ENCODE data around the gene SYCN.

Gene SYCN

DNA sequence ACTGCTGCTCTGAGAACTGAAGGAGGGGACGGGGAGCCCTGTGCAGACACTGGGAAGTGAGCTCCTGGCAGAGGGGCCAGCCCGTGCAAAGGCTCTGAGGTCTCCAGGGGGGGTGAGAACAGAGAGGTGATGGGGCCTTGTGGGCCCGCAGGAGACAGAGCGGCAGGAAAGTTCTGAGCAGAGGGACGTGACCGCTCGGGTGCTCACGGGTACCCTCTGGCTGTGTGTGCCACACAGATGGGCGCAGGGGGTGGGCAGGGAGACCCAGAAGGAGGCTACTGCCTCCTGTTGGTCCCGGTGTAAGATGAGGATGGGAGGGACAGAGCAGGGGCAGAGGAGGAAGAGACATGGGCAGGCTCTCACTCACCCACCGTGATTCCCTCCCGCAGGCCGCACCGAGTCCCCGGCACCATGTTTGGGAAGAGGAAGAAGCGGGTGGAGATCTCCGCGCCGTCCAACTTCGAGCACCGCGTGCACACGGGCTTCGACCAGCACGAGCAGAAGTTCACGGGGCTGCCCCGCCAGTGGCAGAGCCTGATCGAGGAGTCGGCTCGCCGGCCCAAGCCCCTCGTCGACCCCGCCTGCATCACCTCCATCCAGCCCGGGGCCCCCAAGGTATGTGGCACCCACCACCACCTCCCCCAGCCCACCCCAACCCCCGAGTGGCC lies 34.8 kb downstream of the SYCN start:
- no peak for DNase-seq

DNA sequence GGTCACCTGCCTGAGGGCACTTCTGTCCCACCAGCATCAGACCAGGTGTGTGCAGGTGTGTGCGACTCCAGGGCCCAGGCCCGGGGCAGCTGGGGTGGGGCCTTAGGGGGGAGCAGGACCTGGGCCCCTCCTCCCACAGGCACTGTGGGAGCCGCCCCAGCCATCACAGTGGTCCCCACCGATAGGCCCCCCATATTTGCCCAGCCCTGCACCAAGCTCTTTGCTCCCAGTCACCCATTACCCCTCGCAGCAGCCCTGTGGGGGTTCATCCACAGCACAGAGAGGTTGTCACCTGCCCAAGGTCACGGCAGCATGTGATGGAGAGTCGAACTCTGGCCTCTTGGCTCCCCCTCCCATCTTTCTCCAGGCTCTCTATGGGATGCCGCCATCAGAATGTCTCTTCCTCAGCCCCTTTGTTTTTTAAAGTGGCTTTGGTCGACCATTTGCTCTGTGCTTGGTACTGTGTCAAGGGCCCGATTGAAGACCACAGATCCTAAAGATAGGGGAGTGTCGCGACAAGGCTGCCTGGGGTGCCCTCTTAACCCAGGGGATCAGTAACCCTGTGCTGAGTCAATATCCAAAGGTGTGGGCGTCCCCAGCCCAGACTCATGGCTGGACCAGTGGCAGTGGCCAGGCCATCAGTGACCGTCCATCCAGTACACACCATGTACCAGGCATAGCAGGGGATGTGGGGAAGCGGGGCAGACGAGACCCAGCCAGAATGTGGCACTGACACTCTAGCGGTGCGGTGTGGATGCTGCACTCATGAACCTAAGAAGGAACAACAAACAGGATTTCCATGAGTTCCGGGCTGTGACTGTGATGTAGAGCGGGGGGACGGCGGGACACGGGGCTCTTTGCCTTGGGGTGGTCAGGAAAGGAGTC lies 35.6 kb downstream of the SYCN start:
- DNase-seq: no peak

- no peak for DNase-seq
These were observed 36.4 kb downstream of the SYCN start for GRCh38 chr19:39167461-39168257.

DNA sequence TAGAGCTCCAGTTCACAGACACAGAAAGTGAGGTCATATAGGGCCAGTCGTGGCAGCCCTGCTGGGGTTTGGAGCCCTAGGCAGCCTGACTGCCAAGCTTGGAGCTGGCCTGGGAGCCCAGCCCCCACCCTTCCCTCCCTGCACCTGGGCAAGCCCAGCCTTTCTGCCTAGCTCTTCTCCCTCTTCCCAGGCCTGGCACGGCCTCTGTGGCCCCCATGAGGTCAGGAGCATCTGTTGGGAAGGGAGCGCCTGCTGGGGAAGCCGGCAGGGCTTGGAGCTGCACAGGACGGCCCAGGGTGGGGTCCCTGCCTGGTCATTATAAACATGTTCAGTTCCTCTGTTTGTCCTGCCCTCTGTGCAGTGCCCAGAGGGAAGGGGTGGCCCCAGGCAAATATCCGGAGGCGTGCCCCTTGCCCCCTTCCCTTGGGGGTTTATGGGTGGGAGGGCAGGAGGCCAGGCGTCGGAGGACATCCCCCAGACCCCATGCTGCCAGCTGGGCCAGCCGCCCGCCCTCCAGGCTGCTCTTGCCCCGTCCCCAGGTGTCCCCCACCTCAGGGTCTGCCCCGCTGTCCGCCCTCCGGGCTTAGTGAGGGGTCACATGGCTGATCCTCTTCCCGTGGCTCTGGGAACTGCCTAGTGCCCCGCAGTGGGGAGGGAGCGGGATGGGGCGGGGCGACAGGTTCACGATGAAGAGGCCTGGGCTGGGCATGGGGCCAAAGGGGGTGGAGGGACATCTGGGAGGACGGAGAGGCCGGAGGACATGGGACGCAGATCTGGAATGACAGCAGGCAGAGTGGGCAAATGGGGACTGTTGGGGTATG lies 37.3 kb downstream of the SYCN start:
- no peak for DNase-seq

DNA sequence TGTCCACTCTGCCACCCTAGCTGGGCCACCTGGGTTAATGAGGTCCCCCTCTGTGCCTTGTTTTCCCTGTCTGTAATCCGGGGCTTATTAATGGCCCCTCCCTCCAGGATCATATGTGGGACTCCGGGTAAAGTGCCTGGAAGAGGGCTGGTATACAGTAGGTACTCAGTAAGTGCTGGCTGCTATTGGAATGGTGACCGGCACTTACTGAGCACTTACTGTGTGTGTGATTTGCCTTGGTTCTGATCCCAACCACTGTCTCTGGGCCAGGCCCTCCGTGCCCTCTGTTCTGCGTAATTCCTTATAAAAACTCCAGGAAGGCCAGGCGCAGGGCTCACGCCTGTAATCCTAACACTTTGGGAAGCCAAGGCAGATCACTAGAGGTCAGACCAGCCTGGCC lies 38.2 kb downstream of the SYCN start:
- DNase-seq: no peak

DNA sequence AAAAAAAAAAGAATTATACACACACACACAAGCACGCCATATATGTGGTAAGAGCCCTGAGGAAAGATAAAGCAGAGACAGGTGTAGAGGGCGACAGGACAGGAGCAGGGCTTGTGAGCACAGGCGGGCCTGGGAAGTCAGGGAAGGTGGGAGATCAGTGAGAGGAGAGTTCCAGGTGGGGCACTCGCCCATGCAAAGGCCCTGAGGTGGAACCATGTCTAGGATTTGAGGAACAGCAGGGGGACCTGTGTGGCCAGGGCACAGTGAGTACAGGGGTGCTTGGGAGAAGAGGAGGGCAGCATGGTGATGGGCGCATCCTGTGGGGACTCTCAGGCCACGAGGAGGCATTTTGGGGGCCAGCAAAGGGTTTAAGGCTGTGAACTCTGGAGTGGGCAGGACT lies 39.8 kb downstream of the SYCN start:
- no peak for DNase-seq

GRCh38 chr19:39163621-39164020 lies 40.4 kb downstream of the SYCN start:
- no peak for DNase-seq

DNA sequence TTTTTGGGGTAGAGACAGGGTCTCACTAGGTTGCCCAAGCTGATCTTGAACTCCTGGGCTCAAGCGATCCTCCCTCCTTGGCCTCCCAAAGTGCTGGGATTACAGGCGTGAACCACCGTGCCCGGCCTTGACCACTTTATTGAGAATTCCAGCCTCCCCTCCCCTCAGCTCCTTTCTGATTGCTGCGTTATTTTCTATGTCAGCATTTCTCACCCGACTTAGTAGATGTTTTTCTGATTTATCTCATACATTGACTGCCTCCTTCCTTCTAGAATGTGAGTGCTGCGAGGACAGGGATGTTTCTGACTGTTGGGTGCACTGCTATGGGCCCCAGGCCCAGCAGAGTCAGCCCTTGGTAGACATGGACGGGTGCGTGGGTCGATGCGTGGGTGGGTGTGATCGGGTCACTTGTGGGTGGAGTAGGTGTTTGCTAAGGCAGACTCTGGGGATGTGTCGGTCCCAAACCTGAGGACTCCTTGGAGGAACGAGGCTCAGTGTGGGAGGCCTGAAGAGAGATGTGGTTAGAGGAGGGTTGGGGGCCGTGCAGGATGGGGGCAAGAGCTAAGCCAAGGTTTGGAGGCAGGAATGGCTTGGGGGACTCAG lies 41.5 kb downstream of the SYCN start:
- DNase-seq: no peak

DNA sequence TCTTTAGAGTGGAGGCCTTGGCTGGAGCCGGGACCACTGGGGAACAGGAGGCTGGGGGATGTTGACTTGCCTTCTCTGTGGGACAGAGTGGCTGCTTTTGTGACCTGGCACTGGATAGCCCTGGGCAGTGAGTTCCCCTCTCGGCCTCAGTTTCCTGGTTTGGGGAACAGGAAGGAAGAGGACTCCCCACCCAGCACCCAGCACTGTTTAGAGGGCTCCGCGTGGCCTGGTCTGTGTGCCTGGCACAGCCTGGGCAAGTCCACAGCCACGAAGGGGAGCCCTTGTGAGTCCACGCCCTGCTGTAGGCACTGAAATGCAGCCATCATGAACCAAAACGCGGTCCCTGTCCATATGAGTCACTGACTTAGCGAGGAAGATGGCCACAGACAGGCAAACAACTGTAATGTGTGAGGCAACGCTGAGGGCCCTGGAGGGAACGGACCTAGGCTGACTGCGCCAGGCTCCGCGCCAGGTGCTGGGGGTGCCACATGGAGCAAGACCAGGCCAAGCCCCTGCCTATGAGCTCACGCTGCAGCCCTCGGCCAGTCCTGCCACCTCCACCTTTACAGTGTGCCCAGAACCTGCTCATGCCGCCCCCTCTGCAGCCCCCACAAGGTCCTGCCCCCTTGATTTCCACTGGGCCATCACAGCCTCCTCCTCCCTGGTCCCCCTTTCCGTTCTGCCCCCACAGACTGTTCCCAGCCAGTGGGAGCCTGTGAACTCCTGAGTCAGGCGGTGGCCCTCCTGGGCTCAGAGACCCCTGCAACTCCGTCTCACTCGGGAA lies 43.0 kb downstream of the SYCN start:
- no peak for DNase-seq

DNA sequence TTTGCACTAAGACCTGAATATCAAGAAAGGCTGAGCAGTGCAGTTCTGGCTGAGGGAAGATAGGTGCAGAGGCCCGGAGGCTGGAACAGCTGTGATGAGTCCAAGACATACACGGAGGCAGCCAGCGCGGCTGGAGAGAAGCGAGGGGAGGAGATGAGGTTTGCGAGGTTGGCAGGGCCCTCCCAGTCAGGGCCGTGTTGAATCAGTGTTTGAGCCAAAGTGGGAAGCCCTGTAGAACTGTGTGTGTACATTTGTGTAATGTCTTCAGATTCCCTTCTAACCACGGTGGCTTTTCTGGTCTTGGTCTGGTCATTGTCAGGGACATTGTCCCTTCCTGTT lies 43.6 kb downstream of the SYCN start:
- DNase-seq: no peak

DNA sequence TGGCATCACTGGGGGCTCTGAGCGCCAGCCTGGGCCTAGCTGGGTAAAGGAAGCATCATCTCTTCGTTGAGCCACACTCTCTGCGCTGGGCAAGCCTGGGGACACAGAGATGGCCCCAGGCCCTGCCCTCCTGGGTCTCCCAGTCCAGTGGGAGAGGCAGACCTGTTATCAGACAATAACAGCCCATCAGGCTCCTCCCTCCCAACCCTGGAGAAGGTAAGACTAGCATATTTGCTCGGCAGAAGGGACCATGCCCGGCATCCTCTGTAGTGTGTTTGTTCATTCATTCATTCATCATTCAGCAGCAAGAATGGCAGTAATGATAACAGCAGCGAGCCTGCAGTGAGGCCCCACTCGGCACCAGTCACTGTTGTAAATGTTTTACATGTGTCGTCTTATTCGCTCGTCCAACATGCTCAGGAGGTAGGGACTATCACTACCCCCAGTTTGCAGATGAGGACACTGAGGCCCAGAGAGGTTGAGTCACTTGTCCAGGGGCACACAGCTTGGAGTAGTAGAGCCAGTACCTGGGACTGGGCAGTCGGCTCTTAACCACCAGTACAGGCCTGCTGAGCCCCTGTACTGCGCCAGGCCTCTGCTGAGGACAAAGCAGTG lies 45.3 kb downstream of the SYCN start:
- no peak for DNase-seq

GRCh38 chr19:39157997-39158389 lies 46.1 kb downstream of the SYCN start:
- DNase-seq: no peak

DNA sequence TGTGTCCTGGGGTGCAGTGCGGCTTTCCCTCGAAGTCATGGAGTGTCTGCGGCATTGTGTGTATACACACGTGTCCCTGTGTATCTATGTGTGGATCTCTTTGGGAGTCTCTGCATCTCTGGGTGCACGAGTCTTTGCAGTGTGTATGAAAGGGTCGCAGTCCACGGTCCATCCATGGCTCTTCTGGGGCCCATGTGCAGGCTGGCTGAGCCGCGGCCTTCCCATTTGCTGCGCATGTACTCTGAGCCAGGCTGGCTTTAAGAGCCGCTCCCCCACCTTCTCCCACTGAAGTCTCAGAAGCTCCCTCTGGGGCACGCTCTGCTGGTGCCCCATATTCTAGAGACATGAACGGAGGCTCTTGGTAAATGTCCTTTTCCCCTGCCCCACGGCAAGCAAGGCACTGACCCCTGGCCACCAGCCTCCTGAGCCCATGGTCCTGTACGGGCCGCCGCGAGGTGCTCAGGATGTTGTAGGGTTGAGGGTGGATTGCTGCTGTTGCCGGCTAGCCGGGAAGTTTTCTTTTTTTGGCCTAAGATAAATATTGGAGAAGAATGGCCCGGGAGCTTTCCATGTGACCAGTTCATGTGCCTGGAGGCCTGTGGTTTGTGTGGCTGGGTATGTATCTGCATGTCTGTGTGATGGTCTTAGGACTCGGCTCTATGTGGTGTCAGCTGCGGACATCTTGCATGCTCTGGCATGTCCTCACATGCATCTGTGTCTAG lies 46.6 kb downstream of the SYCN start:
- DNase-seq: no peak

DNA sequence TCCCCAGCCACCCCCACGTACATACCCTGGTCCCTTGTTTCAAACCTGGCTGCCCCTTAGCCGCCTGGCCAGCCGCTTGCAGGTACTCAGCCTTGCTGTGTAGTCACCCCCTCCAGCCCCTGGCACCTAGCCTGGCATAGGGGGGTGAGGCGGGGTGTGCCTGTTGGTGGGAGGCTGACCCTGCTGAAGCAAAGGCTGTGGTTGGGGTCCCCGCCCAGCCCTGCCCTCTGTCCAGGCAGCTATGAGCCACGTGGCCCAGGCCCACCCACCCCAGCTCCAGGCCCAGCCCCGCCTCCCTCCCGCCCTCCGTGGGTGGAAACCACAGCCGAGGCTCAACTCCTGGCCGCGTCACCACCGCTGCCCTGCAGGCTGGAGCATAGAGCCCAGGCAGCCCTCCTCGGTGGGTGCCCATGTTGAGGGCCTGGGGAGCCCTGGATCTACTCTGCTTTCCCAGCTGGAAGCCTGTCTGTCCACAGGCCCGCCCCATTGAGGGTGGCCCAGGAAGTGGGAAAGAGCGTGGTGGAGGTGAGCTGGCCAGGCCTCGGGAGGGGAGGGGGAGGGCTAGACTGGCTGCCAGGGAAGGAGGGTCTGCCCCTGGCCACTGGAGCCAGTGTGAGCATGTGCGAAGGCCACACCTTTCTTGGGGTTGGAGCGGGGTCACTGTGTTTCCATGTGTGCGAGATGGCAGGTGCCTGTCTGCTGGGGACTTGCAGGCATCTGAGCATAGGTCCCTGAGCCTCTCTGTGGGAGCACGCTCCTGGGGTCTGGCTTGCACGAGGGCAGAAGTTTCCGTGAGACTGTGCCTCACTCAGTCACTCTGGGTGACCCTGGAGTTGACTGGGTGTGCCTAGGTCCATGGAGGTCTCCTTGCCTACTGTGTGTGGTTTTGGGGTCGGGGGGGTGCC lies 47.5 kb downstream of the SYCN start:
- DNase-seq: peak; percentile 12

- no peak for DNase-seq
These were observed 48.3 kb downstream of the SYCN start for GRCh38 chr19:39155741-39156140.

DNA sequence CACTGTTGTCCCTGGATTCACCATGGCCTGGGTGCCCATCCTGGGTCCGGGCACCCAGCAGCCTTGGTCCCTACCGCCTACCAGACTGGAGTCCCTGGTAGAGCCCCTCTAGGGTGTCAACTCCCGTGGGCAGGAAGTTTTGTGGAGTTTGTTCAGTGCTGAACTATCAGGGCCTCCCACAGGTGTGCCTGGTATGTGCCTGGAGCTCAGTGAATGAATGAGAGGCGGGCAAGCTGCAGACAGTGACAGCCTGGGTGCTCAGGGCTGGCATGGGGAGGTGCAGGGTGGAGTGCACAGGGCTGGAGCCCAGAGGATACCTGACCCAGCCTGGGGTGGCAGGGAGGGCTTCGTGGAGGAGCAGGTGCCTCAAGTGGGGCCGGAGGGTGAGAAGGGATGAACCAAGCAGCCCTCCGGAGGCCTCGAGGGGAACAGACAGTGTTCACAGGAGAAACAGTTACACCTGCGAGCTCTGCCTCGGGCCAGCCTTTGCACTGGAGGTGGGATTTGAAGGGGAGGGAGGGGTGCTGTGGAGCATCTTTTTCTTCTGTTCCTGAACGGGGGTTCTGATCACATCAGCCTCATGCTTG lies 48.9 kb downstream of the SYCN start:
- no peak for DNase-seq

DNA sequence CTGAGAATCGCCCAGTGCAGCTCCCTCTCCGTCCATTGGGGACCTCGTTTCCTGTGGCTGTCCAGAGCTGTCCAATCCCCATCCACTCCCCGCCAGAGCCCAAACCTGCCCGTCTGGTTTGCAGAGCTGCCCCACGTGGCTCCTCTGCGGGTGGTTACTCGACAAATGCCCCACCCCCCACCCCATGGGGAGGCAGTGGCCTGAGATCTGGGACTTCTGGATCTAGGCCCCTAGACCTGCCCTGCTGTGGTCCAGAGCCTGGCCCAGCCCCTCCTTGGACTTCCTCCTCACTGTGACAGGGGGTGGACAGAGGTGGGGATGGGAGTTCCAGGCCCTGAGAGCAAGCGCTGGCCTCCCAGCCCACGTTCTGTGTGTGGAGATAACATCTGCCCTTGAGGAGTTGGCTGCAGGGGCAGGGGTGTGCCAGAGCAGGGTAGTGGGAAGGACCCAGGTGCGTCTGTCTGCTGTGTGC lies 49.4 kb downstream of the SYCN start:
- DNase-seq: no peak

DNA sequence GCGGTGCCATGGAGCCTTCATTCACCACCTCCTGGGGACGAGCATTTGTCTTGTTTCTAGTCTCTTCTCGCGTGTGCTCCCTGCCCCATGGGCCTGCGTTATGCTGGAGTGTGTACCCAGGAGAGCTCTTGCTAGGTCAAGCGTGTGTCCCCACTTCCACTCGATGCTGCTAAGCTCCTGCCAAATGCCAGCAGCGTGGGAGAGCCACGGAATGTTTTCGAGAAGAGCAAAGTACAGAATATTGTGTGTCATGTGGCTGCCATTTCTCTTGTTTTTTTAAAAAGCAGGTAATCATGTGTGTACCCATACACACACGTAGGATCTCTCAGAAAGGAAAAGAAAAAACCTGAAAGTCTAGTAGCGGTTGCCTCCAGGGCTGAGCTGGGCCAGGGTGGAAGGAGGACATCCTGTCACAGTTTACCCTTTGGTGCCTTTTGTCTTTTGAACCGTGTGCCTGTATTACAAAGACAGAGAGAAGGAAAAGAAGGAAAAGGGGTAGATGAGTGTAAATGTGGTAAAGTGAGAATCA lies 49.9 kb downstream of the SYCN start:
- no peak for DNase-seq

Data from EL (cell line).